ENCODE measurements around the gene NME9.
A peak's percentile ranks its signal among the peaks of the same experiment; 100 is the strongest.
"Not testable (repeated sequence)": the region's sequence is repeated elsewhere in the genome, so short reads cannot be mapped to it uniquely, and the experiment has no call there.

NME9 gene

DNA sequence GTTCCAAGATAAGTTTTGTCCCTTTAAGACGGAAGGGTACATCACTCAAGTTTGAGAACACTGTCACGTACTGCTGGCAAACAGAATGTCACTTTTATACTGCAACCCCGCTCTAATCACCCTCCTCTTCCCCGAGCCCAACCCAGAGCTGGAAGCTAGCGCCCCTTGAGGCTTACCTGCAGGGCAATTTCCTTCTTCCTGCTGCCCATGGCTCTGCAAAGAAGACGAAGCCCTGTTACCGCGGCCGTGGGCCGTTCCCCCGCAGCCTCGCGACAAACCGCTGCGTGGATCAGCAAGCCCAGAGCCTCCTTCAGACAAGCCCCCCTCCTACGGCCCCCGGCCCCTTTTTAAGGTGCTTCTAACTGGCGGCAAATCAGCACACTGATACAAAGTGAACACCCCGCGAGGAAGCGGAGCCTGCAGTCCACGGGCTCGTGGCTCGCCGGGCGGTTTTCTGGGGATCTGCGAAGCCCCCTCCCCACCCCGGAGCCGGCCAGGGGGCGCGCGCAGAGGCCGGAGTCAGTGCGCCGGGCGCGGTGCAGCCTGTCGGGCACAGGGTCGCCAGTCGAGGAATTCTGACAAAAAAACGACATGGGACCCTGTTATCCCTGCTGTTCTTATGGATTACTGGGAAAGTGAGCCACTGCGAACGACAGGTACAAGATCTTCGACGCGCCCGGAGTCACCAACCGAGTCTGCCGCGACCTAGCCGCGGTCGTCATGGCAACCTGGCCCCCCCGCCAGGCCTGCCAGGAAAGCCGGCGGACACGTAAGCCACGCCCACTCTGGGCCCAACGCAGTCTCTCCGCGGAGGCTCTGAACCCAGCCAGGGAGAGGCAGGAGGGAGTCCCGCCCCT, at the start of gene NME9:
TSS of gene NME9 (minus strand) at position 725 of the 857 bp plus-strand sequence. CDS start at position 209, 516 bp downstream.
- peak; percentile 79 for DNase-seq

DNA sequence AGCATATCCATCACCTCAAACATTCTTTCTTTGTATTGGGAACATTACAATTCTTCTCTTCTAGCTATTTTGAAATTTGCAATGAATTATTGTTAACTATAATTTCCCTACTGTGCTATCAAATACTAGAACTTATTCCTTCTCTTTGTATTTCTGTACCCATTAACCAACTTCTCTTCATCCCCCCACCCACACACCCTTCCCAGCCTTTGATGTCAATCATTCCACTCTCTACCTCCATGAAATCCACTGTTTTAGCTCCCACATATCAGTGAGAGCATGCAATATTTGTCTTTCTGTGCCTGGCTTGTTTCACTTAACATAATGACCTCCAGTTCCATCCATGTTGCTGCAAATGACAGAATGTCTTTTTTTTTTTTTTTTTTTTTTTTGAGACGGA, 49.3 kb upstream of the NME9 start:
- no peak for DNase-seq

GRCh38 chr3:138378331-138378730, 48.7 kb upstream of the NME9 start:
- DNase-seq: no peak

DNA sequence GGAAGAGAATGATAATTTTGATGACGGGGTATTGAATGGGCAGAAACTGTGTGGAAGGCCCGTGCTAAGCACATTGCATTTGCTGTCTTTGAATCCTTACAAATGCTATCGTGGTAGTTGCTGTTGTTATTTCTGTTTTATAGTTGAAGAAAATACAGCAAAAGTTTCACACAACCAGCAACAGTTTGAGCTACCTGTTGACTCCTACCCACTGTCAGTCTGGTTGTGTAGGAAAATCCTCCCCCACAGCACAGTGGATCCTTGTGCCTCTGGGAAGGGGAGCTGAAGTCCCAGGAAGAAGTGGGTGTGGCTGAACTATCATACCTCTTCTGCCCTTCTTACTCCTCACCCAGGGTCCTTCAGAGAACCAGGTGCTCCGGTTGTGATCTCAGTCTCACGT, 48.2 kb upstream of the NME9 start:
- DNase-seq: no peak

DNA sequence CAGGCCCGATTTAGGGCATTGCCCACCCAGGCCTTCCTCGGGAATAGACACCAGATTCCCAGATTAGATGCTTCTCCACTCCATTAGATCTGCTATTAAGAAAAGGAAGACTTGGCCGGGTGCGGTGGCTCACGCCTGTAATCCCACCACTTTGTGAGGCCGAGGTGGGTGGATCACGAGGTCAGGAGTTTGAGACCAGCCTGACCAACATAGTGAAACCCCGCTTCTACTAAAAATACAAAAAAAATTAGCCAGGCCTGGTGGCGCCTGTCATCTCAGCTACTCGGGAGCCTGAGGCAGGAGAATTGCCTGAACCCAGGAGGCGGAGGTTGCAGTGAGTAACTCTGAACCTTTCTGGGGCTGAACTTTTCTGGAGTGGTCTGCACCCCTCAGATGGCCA, 47.6 kb upstream of the NME9 start:
- not testable (repeated sequence) for DNase-seq

DNA sequence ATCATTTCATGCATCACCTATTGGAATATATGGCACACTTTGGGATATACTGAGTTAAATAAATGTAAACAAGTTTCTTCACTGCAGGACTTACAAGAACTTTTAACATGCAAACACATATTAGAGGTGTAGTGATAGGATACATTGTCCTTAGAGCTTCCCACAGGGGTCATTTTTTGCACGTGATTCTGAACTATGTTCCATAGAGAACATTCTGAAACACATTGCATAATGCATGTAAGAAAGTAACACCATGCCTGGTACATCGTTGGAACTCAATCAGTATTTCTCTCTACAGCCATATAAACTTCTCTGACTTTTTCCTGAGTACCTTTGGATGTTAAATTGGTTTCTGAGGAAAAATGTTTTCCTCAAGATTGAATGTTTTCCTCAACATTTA, 47.0 kb upstream of the NME9 start:
- no peak for DNase-seq

DNA sequence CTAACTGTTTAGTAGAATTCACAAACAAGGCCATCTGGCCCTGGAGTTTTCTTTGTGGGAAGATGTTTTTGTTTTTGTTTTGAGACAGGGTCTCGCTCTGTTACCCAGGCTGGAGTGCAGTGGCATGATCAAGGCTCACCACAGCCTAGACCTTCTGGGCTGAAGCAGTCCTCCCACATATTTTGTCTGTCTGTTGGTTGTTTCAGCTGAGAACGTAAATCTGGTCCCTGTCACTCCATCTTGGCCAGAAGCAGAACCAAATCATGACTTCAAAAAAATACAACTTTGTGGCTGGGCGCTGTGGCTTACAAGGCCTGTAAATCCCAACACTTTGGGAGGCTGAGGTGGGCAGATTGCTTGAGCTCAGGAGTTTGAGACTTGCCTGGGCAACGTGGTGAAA, 45.8 kb upstream of the NME9 start:
- DNase-seq: no peak

- no peak for DNase-seq
Measured at GRCh38 chr3:138374573-138375134, 45.0 kb upstream of the NME9 start.

DNA sequence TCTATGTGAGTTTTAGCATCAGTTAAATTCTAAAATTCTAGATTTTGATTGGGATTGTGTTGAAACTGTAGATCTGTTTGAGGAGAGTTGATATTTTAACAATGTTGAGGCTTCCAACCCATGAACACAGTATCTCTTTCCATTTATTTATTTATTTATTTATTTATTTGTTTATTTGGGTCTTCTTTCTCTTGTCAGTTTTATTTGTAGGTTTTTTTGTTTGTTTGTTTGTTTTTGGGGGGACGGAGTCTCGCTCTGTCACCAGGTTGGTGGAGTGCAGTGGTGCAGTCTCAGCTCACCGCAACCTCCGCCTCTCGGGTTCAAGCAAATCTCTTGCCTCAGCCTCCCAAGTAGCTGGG, 44.1 kb upstream of the NME9 start:
- no peak for DNase-seq

DNA sequence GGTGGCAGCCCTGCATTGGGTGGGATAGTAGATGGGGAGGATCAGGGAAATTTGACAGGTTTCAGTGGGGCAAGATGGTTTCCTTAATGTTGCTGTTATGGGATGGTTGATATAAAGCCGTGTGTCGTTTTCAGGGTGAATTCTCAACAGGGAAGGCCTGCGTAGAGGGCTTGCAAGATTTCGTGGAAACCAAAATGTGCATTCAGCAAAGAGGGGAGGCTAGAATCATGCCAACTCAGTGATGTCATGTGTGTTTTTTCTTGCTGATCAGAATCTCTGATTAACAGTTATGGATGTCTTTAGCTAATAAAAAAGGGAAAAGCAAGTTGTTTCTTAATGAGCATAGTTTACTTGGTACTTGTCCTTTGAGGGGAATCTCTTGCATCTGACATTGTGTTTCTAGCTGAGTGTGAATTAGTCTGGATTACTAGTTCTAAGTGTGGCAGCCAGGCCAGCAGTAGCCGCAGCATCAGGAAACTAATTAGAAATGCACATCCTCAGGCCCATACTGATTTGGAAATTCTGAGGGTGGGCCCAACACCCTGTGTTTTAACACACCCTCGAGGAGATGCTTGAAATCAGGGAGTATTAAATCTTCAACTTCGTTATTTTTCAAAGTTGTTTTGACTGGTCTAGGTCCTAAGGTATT, 43.6 kb upstream of the NME9 start:
- DNase-seq: no peak

GRCh38 chr3:138371070-138371965, 41.7 kb upstream of the NME9 start:
- DNase-seq: no peak

- DNase-seq: no peak
Measured at GRCh38 chr3:138370321-138370720, 40.7 kb upstream of the NME9 start.

DNA sequence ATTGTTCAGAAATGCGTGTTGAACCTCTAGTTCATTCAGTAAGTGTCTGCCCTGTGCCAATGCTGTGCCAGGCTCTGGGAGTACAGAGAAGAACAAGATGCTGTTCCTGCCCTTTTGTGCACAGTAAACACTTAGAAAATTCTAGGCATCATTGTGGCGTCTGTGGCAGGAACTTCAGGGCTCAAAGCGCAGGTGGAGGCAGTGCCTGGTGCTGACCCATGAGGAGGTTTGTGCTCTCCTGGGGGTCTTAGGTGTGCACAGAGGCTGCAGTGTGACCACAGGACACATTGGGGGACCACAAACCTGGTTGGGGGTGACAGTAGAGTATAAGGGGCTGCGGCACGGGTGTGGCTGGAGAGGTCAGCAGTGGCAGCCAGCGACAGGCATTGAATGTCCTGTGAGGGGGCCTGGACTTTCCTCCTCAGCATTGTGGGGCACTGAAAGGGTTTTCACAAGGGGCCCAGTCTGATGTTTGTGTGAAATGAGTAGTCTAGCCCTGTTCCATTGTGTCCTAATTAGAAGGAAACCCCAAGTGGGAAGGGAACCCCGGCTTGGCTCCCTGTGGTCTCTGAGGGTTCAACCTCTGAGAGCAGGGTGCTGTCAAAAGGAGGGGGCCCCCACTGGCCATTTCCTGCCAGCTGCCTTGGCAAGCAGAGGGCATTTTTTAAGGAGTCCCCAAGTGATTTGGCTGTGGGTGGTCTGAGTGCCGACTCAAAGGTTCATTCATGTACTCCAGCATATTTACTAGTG, 39.7 kb upstream of the NME9 start:
- no peak for DNase-seq

GRCh38 chr3:138367911-138368310, 38.3 kb upstream of the NME9 start:
- DNase-seq: peak; percentile 10

DNA sequence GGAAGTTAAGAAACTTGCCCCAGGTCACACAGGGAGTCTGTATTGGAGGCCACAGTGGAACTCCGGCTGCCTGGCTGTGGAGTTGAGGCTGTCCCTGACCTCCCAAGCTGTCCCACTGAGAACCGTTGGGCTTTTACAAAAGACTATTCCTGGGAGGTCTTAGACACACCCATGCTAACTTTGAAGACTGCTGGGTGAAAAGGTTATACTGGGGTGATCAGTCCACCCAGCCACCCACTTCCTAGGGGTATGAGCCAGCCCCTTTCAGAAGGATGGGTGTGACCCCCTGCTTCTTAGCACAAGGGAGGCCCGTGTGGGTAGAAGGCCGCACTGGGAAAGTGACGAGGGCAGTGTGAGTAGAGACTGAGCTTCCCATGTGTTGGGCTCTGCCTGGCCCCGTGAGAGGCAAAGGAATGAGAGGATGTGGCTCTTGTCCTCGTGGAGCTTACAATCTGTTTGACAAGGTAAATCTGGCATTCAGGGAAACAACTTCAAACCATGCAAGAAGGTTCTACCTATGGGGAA, 37.7 kb upstream of the NME9 start:
- no peak for DNase-seq

- no peak for DNase-seq
Measured at GRCh38 chr3:138366006-138366759, 36.5 kb upstream of the NME9 start.

- no peak for DNase-seq
Measured at GRCh38 chr3:138365253-138365555, 35.6 kb upstream of the NME9 start.

GRCh38 chr3:138364356-138365252, 35.0 kb upstream of the NME9 start:
- no peak for DNase-seq

DNA sequence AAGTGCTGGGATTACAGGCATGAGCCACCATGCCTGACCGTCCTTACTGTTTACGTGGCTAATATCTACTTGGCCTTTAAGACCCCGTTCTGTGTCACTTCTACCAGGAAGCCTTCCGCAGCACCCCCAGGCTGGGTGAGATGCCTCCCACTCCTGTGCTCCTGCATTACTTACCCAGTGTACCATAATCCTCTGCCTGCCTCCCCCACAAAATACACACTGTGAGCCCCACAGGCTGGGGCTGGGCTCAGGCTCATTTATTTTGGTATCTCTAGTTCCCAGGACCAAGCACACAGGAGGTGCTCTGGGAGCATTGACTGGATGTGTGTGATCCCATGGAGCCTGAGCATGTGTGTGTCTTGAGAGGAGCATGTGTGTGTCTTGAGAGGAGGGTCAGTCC, 33.7 kb upstream of the NME9 start:
- no peak for DNase-seq

DNA sequence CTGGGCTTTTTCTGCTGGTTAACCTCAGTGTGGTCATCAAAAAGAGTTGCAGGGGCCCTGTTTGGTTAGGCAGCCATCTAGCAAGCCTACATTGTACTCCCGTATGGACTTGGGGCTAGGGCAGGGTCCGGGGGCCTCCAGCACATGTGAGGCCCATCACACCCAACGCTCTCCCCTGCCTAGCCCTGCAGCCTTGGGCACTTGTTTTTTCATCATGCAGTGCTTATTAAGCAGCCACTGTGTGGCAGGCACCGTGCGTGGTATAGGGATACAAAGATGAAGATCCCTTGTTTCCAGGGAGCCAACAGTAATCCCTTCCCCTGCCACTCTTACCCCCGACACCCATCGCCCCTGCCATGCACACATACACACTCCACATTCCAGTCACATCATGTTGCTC, 32.9 kb upstream of the NME9 start:
- no peak for DNase-seq

DNA sequence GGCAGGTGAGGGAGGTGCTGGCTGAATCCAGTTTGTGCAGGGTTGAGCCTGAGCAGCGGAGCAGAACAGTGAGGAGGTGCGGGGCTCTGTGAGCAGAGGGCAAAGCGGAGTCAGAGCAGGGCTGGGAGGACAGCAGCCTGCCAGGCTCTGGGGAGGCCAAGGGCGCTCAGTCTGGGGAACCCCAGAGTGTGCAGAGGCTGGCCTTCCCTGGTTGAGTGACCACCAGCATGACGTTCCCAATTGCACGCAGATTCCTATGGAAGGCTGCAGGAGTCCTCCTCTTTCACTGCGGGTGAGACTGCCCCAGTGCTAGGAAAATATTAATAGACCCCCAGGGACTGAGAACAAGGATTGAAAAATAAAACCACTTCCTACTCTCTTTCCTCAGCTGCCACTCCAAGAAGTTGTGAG, 31.9 kb upstream of the NME9 start:
- DNase-seq: no peak
